ENCODE results near the gene PLXNA4.

Gene PLXNA4

GRCh38 chr7:132403465-132404110, 172.7 kb downstream of the PLXNA4 start:
- H3K4me3 ChIP-seq (ENCODE audit: low read depth, low read length), result no peak overlapping the region
- TF ChIP-seq CTCF (IDR thresholded peaks at IDR 0.05; ENCODE audit: low read depth, low read length, missing control alignments), result no peak
- no peak for DNase-seq (ENCODE audit: low read depth)

DNA sequence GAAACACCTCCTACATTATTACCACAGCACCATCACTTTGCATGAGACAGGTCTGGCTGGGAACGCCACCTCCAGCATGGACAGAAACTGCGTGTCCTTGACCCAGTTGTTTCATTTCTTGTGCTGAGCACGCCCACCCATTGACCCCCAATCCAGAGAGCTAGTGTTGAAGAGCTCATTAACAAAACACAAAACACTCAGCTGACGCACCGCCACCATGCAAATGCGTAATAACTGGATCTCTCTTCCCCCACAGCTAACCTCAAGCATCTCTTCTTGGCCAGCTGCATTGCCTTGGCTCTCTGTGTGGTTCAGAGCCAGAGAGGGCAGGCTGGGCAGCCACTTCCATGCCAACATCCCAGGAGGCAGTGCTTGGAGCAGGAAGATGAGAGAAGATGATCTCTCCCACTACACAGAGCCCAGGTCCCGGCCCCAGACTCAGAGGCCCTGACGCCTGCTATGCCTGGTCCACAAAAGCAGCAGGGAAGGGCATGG, 173.5 kb downstream of the PLXNA4 start:
- H3K4me3 ChIP-seq (ENCODE audit: low read depth, low read length), result no peak overlapping the region
- DNase-seq (ENCODE audit: low read depth), result no peak
- TF ChIP-seq CTCF (IDR thresholded peaks at IDR 0.05; ENCODE audit: low read depth, low read length, missing control alignments), result no peak

DNA sequence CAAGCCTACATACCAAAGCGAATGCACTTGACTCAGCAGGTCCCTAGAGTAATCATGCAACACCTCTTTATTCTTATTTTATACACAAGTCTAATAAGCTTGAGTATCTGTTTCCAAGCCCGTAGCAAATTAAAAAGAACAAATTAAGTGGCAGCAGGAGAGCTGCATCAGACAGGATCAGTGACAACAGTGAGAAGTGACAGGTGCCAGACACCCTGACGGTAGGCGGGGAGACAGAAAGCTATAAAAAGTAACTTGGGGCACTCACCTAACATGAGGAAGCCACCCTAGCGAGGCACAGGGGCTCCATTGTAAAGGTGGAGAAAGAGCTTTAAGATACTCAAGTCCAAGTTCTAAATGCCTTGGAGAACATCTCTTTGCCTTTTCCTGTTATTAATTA, 174.2 kb downstream of the PLXNA4 start:
- no peak overlapping the region for H3K4me3 ChIP-seq (ENCODE audit: low read depth, low read length)
- DNase-seq (ENCODE audit: low read depth), result no peak
- no peak for TF ChIP-seq CTCF (IDR thresholded peaks at IDR 0.05; ENCODE audit: low read depth, low read length, missing control alignments)

DNA sequence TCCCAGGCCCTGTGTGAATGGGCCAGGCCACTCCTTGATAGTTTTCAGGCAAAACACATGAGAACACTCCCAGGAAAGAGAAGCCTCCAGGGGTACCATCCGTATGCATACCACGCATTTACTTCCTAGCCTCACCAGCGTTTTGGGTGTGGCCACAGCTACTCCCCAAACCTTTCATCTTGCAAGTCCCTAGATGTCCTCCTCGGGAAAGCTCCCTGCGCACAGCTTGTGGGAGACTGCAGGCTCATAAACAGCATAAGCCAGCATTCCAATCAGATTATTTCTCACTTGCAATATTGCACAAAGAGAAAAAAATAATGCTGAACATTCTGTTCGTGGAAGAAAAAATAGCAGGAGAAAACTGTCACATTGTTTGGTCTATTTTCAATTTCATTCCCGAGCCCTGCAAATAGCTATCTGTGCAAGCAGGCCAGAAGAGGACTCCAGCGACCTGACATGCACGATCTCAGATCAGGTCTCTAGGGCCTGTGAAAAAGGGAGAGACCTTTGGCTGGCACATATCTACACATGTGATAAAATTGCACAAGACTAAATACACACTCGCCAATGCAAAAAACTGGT, 175.6 kb downstream of the PLXNA4 start:
- no peak overlapping the region for H3K4me3 ChIP-seq (ENCODE audit: low read depth, low read length)
- no peak for DNase-seq (ENCODE audit: low read depth)
- TF ChIP-seq CTCF (IDR thresholded peaks at IDR 0.05; ENCODE audit: low read depth, low read length, missing control alignments), result no peak

DNA sequence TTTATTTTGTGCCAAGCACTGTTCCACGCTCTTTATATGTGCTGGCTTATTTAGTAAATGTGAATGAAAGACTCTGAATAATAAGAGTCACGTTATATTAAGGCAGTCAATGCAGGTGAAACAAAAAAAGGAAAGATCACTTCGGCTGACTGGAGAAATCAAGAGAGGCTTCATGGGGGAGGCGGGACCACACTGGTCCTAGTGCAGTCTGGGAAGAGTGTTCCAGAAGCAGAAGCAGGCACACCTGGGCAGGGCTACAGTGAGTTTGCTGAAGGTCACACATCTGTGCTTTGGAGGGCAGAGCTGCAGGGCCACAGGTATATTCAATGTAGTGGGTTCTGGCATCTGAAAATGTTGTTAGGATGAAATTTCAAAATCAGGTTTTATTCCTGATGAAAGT, 176.9 kb downstream of the PLXNA4 start:
- no peak overlapping the region for H3K4me3 ChIP-seq (ENCODE audit: low read depth, low read length)
- DNase-seq (ENCODE audit: low read depth), result no peak
- no peak for TF ChIP-seq CTCF (IDR thresholded peaks at IDR 0.05; ENCODE audit: low read depth, low read length, missing control alignments)

DNA sequence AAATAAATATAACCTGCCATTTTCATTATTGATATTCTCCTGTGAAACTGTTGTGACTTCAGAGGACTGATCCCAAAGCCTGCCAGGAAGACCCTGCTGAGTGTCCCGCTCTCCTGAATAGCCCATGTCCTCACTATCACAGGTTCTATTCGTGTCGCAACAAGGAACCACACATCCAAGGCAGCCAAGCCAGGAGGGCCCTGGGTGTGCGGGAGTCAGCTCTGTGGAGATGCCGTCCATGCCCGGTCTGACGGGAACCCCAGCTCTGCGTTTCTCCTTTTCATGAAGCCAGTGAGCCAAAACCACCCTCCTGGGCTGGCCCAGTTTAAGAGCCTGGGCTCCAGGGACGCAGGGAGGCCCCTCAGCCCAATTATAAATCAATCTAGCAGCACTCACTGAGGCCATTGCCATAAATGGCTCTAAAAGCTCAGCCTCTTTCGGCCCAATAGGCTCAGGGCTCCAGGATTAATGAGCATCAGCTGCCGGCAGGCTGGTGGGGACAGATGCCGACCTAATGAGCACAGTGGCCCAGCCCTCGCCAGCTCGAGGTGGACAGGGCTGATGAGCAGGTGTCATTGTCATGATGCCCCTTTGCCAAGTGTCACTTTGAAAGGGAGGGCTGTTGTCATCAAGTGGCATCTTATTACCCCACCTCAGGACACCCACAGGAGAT, 177.9 kb downstream of the PLXNA4 start:
- DNase-seq (ENCODE audit: low read depth), result no peak
- no peak overlapping the region for H3K4me3 ChIP-seq (ENCODE audit: low read depth, low read length)
- TF ChIP-seq CTCF (IDR thresholded peaks at IDR 0.05; ENCODE audit: low read depth, low read length, missing control alignments), result no peak
